Measurements from ENCODE around the gene NOS1AP.

The NOS1AP gene

DNA sequence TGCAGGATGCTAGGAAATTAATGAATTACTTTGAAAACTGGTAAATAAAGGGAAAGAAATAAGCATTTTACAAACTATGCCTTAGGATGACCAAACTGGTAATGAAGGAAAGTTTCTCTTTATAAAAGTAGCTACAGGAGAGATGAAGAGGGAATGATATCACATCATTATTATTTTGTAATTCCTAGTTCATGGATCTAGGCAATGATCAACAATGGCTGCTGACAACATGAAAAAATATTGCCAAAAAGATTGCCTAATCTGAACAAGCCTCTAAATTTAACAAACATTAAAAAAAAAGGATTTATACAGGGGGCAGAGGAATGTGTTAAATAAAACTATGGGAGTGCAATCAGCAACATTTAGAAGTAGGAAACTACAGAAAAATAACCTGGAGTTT lies 38.9 kb downstream of the NOS1AP start:
- no peak for ATAC-seq
- TF ChIP-seq ZNF565 (CRISPR knock-in tag; conservative IDR thresholded peaks at IDR 0.05; ENCODE audit: low read depth), result no peak
- TF ChIP-seq ISL1 (CRISPR knock-in tag; IDR thresholded peaks at IDR 0.05), result no peak
- no peak for TF ChIP-seq TOX (CRISPR knock-in tag; IDR thresholded peaks at IDR 0.05; ENCODE audit: borderline replicate concordance)

DNA sequence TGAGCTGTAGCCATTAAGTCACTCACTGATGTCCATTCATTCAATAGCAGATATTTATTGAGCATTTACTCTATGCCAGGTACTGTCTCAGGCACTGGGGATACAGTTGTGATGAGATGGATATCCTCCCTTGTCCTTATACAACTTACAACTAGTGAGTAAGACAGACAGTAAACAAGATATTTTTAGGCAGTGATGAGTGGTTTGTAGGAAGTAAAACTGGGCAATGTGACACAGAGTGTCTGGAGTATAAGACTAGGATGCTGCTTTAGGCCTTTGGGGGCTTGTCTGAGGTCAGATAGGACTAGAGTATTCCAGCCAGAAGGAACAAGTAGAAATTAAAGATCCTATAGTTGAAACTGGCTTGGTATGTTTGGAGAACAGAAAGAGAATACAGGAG lies 41.4 kb downstream of the NOS1AP start:
- no peak for ATAC-seq
- TF ChIP-seq ZNF8 (CRISPR knock-in tag; IDR thresholded peaks at IDR 0.05) (no peak), ARNTL (CRISPR knock-in tag; IDR thresholded peaks at IDR 0.05; ENCODE audit: borderline replicate concordance, low read depth) (no peak), ZFP3 (CRISPR knock-in tag; IDR thresholded peaks at IDR 0.05) (no peak), ESRRG (CRISPR knock-in tag; IDR thresholded peaks at IDR 0.05) (no peak), ZNF565 (CRISPR knock-in tag; conservative IDR thresholded peaks at IDR 0.05; ENCODE audit: low read depth) (no peak), TCF4 (CRISPR knock-in tag; IDR thresholded peaks at IDR 0.05; ENCODE audit: borderline replicate concordance) (no peak), ZC3H10 (CRISPR knock-in tag; IDR thresholded peaks at IDR 0.05) (no peak), ZNF70 (CRISPR knock-in tag; IDR thresholded peaks at IDR 0.05) (no peak), SNAI2 (CRISPR knock-in tag; IDR thresholded peaks at IDR 0.05) (no peak), PPARA (CRISPR knock-in tag; IDR thresholded peaks at IDR 0.05; ENCODE audit: borderline replicate concordance) (no peak), OSR1 (CRISPR knock-in tag; IDR thresholded peaks at IDR 0.05) (no peak), ZFP30 (CRISPR knock-in tag; IDR thresholded peaks at IDR 0.05) (no peak), GLIS3 (CRISPR knock-in tag; IDR thresholded peaks at IDR 0.05) (no peak), BACH2 (CRISPR knock-in tag; IDR thresholded peaks at IDR 0.05; ENCODE audit: borderline replicate concordance) (no peak)
- TF ChIP-seq, protein P1, sequence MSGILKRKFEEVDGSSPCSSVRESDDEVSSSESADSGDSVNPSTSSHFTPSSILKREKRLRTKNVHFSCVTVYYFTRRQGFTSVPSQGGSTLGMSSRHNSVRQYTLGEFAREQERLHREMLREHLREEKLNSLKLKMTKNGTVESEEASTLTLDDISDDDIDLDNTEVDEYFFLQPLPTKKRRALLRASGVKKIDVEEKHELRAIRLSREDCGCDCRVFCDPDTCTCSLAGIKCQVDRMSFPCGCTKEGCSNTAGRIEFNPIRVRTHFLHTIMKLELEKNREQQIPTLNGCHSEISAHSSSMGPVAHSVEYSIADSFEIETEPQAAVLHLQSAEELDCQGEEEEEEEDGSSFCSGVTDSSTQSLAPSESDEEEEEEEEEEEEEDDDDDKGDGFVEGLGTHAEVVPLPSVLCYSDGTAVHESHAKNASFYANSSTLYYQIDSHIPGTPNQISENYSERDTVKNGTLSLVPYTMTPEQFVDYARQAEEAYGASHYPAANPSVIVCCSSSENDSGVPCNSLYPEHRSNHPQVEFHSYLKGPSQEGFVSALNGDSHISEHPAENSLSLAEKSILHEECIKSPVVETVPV (CRISPR knock-in tag; IDR thresholded peaks at IDR 0.05), result no peak
- TF ChIP-seq, protein P2, sequence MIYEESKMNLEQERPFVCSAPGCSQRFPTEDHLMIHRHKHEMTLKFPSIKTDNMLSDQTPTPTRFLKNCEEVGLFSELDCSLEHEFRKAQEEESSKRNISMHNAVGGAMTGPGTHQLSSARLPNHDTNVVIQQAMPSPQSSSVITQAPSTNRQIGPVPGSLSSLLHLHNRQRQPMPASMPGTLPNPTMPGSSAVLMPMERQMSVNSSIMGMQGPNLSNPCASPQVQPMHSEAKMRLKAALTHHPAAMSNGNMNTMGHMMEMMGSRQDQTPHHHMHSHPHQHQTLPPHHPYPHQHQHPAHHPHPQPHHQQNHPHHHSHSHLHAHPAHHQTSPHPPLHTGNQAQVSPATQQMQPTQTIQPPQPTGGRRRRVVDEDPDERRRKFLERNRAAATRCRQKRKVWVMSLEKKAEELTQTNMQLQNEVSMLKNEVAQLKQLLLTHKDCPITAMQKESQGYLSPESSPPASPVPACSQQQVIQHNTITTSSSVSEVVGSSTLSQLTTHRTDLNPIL (CRISPR knock-in tag; IDR thresholded peaks at IDR 0.05; ENCODE audit: low read depth), result no peak
- TF ChIP-seq, protein P3, sequence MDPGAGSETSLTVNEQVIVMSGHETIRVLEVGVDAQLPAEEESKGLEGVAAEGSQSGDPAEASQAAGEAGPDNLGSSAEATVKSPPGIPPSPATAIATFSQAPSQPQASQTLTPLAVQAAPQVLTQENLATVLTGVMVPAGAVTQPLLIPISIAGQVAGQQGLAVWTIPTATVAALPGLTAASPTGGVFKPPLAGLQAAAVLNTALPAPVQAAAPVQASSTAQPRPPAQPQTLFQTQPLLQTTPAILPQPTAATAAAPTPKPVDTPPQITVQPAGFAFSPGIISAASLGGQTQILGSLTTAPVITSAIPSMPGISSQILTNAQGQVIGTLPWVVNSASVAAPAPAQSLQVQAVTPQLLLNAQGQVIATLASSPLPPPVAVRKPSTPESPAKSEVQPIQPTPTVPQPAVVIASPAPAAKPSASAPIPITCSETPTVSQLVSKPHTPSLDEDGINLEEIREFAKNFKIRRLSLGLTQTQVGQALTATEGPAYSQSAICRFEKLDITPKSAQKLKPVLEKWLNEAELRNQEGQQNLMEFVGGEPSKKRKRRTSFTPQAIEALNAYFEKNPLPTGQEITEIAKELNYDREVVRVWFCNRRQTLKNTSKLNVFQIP (CRISPR knock-in tag; IDR thresholded peaks at IDR 0.05; ENCODE audit: borderline replicate concordance, low read depth), result no peak
- TF ChIP-seq, protein P4, sequence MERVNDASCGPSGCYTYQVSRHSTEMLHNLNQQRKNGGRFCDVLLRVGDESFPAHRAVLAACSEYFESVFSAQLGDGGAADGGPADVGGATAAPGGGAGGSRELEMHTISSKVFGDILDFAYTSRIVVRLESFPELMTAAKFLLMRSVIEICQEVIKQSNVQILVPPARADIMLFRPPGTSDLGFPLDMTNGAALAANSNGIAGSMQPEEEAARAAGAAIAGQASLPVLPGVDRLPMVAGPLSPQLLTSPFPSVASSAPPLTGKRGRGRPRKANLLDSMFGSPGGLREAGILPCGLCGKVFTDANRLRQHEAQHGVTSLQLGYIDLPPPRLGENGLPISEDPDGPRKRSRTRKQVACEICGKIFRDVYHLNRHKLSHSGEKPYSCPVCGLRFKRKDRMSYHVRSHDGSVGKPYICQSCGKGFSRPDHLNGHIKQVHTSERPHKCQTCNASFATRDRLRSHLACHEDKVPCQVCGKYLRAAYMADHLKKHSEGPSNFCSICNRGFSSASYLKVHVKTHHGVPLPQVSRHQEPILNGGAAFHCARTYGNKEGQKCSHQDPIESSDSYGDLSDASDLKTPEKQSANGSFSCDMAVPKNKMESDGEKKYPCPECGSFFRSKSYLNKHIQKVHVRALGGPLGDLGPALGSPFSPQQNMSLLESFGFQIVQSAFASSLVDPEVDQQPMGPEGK (CRISPR knock-in tag; IDR thresholded peaks at IDR 0.05; ENCODE audit: borderline replicate concordance), result no peak
- TF ChIP-seq, protein P5, sequence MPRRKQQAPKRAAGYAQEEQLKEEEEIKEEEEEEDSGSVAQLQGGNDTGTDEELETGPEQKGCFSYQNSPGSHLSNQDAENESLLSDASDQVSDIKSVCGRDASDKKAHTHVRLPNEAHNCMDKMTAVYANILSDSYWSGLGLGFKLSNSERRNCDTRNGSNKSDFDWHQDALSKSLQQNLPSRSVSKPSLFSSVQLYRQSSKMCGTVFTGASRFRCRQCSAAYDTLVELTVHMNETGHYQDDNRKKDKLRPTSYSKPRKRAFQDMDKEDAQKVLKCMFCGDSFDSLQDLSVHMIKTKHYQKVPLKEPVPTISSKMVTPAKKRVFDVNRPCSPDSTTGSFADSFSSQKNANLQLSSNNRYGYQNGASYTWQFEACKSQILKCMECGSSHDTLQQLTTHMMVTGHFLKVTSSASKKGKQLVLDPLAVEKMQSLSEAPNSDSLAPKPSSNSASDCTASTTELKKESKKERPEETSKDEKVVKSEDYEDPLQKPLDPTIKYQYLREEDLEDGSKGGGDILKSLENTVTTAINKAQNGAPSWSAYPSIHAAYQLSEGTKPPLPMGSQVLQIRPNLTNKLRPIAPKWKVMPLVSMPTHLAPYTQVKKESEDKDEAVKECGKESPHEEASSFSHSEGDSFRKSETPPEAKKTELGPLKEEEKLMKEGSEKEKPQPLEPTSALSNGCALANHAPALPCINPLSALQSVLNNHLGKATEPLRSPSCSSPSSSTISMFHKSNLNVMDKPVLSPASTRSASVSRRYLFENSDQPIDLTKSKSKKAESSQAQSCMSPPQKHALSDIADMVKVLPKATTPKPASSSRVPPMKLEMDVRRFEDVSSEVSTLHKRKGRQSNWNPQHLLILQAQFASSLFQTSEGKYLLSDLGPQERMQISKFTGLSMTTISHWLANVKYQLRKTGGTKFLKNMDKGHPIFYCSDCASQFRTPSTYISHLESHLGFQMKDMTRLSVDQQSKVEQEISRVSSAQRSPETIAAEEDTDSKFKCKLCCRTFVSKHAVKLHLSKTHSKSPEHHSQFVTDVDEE (CRISPR knock-in tag; IDR thresholded peaks at IDR 0.05), result no peak

DNA sequence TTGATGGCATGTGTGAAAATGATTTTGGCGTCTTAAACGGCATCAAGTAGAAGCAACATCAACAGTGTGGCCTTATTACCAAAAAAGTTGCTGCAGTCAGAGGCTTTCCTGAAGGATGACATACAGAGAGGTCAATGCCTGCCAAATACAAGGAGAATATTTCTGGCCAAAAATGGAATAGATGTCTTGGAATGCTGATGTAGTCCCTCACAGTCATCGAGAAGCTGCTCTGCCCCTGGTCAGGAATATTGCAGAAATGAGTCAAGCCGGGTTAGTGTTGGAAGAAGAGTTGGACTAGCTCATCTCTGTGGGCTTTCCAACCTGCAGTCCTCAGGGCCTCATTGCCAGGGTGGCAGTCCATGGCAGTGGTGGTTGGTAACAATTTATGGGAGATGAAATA lies 42.1 kb downstream of the NOS1AP start:
- no peak for ATAC-seq
- no peak for TF ChIP-seq TOX (CRISPR knock-in tag; IDR thresholded peaks at IDR 0.05; ENCODE audit: borderline replicate concordance)
- TF ChIP-seq, protein P1 (CRISPR knock-in tag; IDR thresholded peaks at IDR 0.05), result no peak
- TF ChIP-seq ZFP30 (CRISPR knock-in tag; IDR thresholded peaks at IDR 0.05), result no peak
- TF ChIP-seq, protein P4 (CRISPR knock-in tag; IDR thresholded peaks at IDR 0.05; ENCODE audit: borderline replicate concordance), result no peak

All from SK-N-SH treated with all-trans-retinoic acid at 6 μM for 48 hours (cell line).